ENCODE measurements around the gene CADM2. TPM values are rescaled to one million over a fixed set of nuclear protein-coding genes. Genes with fewer than 3 reads are reported as not detected.

The CADM2 gene
- total and polyA plus RNA-seq, 2 experiments from 2014 or later: 0.09 TPM; not detected in 1

- no peaks in the 10 kb centered on the region for H3K9me3 ChIP-seq (ENCODE audit: low read depth)
- H3K27ac ChIP-seq: no peak overlapping the region
- no peaks in the 10 kb centered on the region; the same call in 1 of the 2 replicates for H3K9me2 ChIP-seq (ENCODE audit: insufficient read depth)
- no peak overlapping the region for H2AFZ ChIP-seq
- no peaks in the 10 kb centered on the region for H3K36me3 ChIP-seq (ENCODE audit: low read depth)
- no peaks in the 10 kb centered on the region for H3F3A ChIP-seq (ENCODE audit: insufficient read depth)
- no peaks in the 10 kb centered on the region for H3K4me1 ChIP-seq (ENCODE audit: insufficient read depth)
- no peak overlapping the region for H3K4me3 ChIP-seq
- H4K20me1 ChIP-seq (ENCODE audit: insufficient read depth): no peaks in the 10 kb centered on the region
- WGBS, 2 experiments (ENCODE audit: low coverage in 1 of 2, low lambda C conversion rate in 2 of 2, missing lambda C conversion rate in 2 of 2): 9 to 11% methylated on average over 1 of the region's 1 CpG
- DNase-seq: no peak
- in situ Hi-C loops (cut with MboI): no loop called here
- no peaks in the 10 kb centered on the region for H3K79me2 ChIP-seq (ENCODE audit: insufficient read depth)
- TF ChIP-seq EZH2 (IDR thresholded peaks at IDR 0.05; ENCODE audit: insufficient read depth, poor library complexity, severe bottlenecking) (no peak), EZH2phosphoT487 (IDR thresholded peaks at IDR 0.05; ENCODE audit: insufficient read depth, low read depth) (no peak)
- no peak overlapping the region for H3K9ac ChIP-seq
- no peak overlapping the region for H3K4me2 ChIP-seq (ENCODE audit: unreplicated experiment)
- H3K27me3 ChIP-seq (replicated peaks; ENCODE audit: insufficient read depth): no peaks in the 10 kb centered on the region
Observed at GRCh38 chr3:84977021-84977420, 18.2 kb downstream of the CADM2 start.

GRCh38 chr3:84978843-84979242 lies 20.1 kb downstream of the CADM2 start:
- Histone ChIP-seq H4K20me1 (ENCODE audit: insufficient read depth) (no peaks in the 10 kb centered on the region), H3K27ac (no peak overlapping the region), H3F3A (ENCODE audit: insufficient read depth) (no peaks in the 10 kb centered on the region), H3K36me3 (ENCODE audit: low read depth) (no peaks in the 10 kb centered on the region), H3K9me2 (ENCODE audit: insufficient read depth) (no peaks in the 10 kb centered on the region; the same call in 1 of the 2 replicates), H3K4me3 (no peak overlapping the region), H3K4me2 (ENCODE audit: unreplicated experiment) (no peak overlapping the region), H3K9ac (no peak overlapping the region), H3K27me3 (replicated peaks; ENCODE audit: insufficient read depth) (no peaks in the 10 kb centered on the region), H3K9me3 (ENCODE audit: low read depth) (no peaks in the 10 kb centered on the region), H3K79me2 (ENCODE audit: insufficient read depth) (no peaks in the 10 kb centered on the region), H3K4me1 (ENCODE audit: insufficient read depth) (no peaks in the 10 kb centered on the region), H2AFZ (no peak overlapping the region)
- no peak for DNase-seq
- in situ Hi-C loops (cut with MboI): no loop called here
- TF ChIP-seq EZH2phosphoT487 (IDR thresholded peaks at IDR 0.05; ENCODE audit: insufficient read depth, low read depth) (no peak), EZH2 (IDR thresholded peaks at IDR 0.05; ENCODE audit: insufficient read depth, poor library complexity, severe bottlenecking) (no peak)
- WGBS, 2 experiments (ENCODE audit: low coverage in 1 of 2, low lambda C conversion rate in 2 of 2, missing lambda C conversion rate in 2 of 2): 18 to 36% methylated on average over 2 of the region's 2 CpGs

GRCh38 chr3:84980011-84980410 lies 21.2 kb downstream of the CADM2 start:
- H4K20me1 ChIP-seq (ENCODE audit: insufficient read depth): no peaks in the 10 kb centered on the region
- H3K4me1 ChIP-seq (ENCODE audit: insufficient read depth): no peaks in the 10 kb centered on the region
- H3K9me3 ChIP-seq (ENCODE audit: low read depth): no peaks in the 10 kb centered on the region
- 3% methylated on average over 3 of the region's 3 CpGs for WGBS, 2 experiments (ENCODE audit: low coverage in 1 of 2, low lambda C conversion rate in 2 of 2, missing lambda C conversion rate in 2 of 2)
- H3K9ac ChIP-seq: no peak overlapping the region
- in situ Hi-C loops (cut with MboI): no loop called here
- H3K4me2 ChIP-seq (ENCODE audit: unreplicated experiment): no peak overlapping the region
- TF ChIP-seq EZH2 (IDR thresholded peaks at IDR 0.05; ENCODE audit: insufficient read depth, poor library complexity, severe bottlenecking) (no peak), EZH2phosphoT487 (IDR thresholded peaks at IDR 0.05; ENCODE audit: insufficient read depth, low read depth) (no peak)
- H3K9me2 ChIP-seq (ENCODE audit: insufficient read depth): no peaks in the 10 kb centered on the region; the same call in 1 of the 2 replicates
- H3F3A ChIP-seq (ENCODE audit: insufficient read depth): no peaks in the 10 kb centered on the region
- H3K79me2 ChIP-seq (ENCODE audit: insufficient read depth): no peaks in the 10 kb centered on the region
- no peak overlapping the region for H2AFZ ChIP-seq
- H3K27ac ChIP-seq: no peak overlapping the region
- no peak overlapping the region for H3K4me3 ChIP-seq
- H3K36me3 ChIP-seq (ENCODE audit: low read depth): no peaks in the 10 kb centered on the region
- H3K27me3 ChIP-seq (replicated peaks; ENCODE audit: insufficient read depth): no peaks in the 10 kb centered on the region
- no peak for DNase-seq

GRCh38 chr3:84980456-84980855 lies 21.7 kb downstream of the CADM2 start:
- H3K27me3 ChIP-seq (replicated peaks; ENCODE audit: insufficient read depth): no peaks in the 10 kb centered on the region
- H3K27ac ChIP-seq: no peak overlapping the region
- no peaks in the 10 kb centered on the region for H3K79me2 ChIP-seq (ENCODE audit: insufficient read depth)
- H3K36me3 ChIP-seq (ENCODE audit: low read depth): no peaks in the 10 kb centered on the region
- H3K9me3 ChIP-seq (ENCODE audit: low read depth): no peaks in the 10 kb centered on the region
- no peak overlapping the region for H2AFZ ChIP-seq
- TF ChIP-seq EZH2phosphoT487 (IDR thresholded peaks at IDR 0.05; ENCODE audit: insufficient read depth, low read depth) (no peak), EZH2 (IDR thresholded peaks at IDR 0.05; ENCODE audit: insufficient read depth, poor library complexity, severe bottlenecking) (no peak)
- H3K9me2 ChIP-seq (ENCODE audit: insufficient read depth): no peaks in the 10 kb centered on the region; the same call in 1 of the 2 replicates
- no peak overlapping the region for H3K4me2 ChIP-seq (ENCODE audit: unreplicated experiment)
- no peaks in the 10 kb centered on the region for H3K4me1 ChIP-seq (ENCODE audit: insufficient read depth)
- no peak overlapping the region for H3K9ac ChIP-seq
- 23 to 29% methylated on average over 2 of the region's 2 CpGs for WGBS, 2 experiments (ENCODE audit: low coverage in 1 of 2, low lambda C conversion rate in 2 of 2, missing lambda C conversion rate in 2 of 2)
- no peaks in the 10 kb centered on the region for H3F3A ChIP-seq (ENCODE audit: insufficient read depth)
- in situ Hi-C loops (cut with MboI): no loop called here
- DNase-seq: no peak
- H4K20me1 ChIP-seq (ENCODE audit: insufficient read depth): no peaks in the 10 kb centered on the region
- no peak overlapping the region for H3K4me3 ChIP-seq

GRCh38 chr3:84983490-84983889 lies 24.7 kb downstream of the CADM2 start:
- WGBS, 2 experiments (ENCODE audit: low coverage in 1 of 2, low lambda C conversion rate in 2 of 2, missing lambda C conversion rate in 2 of 2): 57 to 66% methylated on average over 3 of the region's 3 CpGs
- H3K4me3 ChIP-seq: no peak overlapping the region
- H4K20me1 ChIP-seq (ENCODE audit: insufficient read depth): no peaks in the 10 kb centered on the region
- H3K36me3 ChIP-seq (ENCODE audit: low read depth): no peaks in the 10 kb centered on the region
- H2AFZ ChIP-seq: no peak overlapping the region
- TF ChIP-seq EZH2phosphoT487 (IDR thresholded peaks at IDR 0.05; ENCODE audit: insufficient read depth, low read depth) (no peak), EZH2 (IDR thresholded peaks at IDR 0.05; ENCODE audit: insufficient read depth, poor library complexity, severe bottlenecking) (no peak)
- H3K9me3 ChIP-seq (ENCODE audit: low read depth): no peaks in the 10 kb centered on the region
- no peak overlapping the region for H3K9ac ChIP-seq
- no peak overlapping the region for H3K4me2 ChIP-seq (ENCODE audit: unreplicated experiment)
- H3K27ac ChIP-seq: no peak overlapping the region
- DNase-seq: no peak
- H3K9me2 ChIP-seq (ENCODE audit: insufficient read depth): no peaks in the 10 kb centered on the region
- H3F3A ChIP-seq (ENCODE audit: insufficient read depth): no peaks in the 10 kb centered on the region
- H3K4me1 ChIP-seq (ENCODE audit: insufficient read depth): no peaks in the 10 kb centered on the region
- no peaks in the 10 kb centered on the region for H3K27me3 ChIP-seq (replicated peaks; ENCODE audit: insufficient read depth)
- H3K79me2 ChIP-seq (ENCODE audit: insufficient read depth): no peaks in the 10 kb centered on the region
- in situ Hi-C loops (cut with MboI): no loop called here
